Activated T-cell treated with anti-CD3 and anti-CD28 coated beads, Interleukin-2, amount 50 U/mL, for 72 hours (primary cell): Measurements from ENCODE around the gene MAP4K3. TPM values are rescaled to one million over a fixed set of nuclear protein-coding genes. Genes with fewer than 3 reads are reported as not detected.

Experiments
- ATAC-seq, 2 donors: fragments of 150-1000 bp; cut with Tn5 transposase; replicated peaks in 1 of 2; 2 replicates each; pipeline ENCODE4 v1.10.0; 2021; ENCODE audit warnings: moderate library complexity in 2 of 2, mild to moderate bottlenecking in 1 of 2
- DNase-seq, 2 donors: peaks; one replicate each; pipeline ENCODE4 v3.0.0; 2021 to 2022; ENCODE audit warnings: mixed read lengths in 1 of 2
- H3K27ac Mint-ChIP-seq: one replicate; pipeline ENCODE4 v1.8.0; 2022; ENCODE audit warnings: mild to moderate bottlenecking, moderate library complexity, mixed read lengths
- H3K27me3 Mint-ChIP-seq: one replicate; pipeline ENCODE4 v1.8.0; 2022; ENCODE audit warnings: low read depth, mixed read lengths
- H3K36me3 Mint-ChIP-seq, 2 donors: one replicate each; pipeline ENCODE4 v1.8.0; 2022; ENCODE audit warnings: mixed read lengths in 2 of 2, mild to moderate bottlenecking in 1 of 2; ENCODE audit not compliant: insufficient read depth in 2 of 2
- H3K4me1 Mint-ChIP-seq: one replicate; pipeline ENCODE4 v1.8.0; 2022; ENCODE audit warnings: low read depth, mixed read lengths
- H3K4me3 Mint-ChIP-seq, 2 donors: one replicate each; pipeline ENCODE4 v1.8.0; 2022; ENCODE audit warnings: mild to moderate bottlenecking in 2 of 2, mixed read lengths in 2 of 2, moderate library complexity in 2 of 2
- H3K9me3 Mint-ChIP-seq, 2 donors: one replicate each; pipeline ENCODE4 v1.8.0; 2022; ENCODE audit warnings: mixed read lengths in 2 of 2
- total RNA-seq, 2 donors: library from RNA; stranded (reverse); gene quantifications; one replicate each; pipeline ENCODE4 v1.2.3, GENCODE V29; 2022

The MAP4K3 gene
- total RNA-seq, 2 donors from 2014 or later = 14.6 to 17.1 TPM

DNA sequence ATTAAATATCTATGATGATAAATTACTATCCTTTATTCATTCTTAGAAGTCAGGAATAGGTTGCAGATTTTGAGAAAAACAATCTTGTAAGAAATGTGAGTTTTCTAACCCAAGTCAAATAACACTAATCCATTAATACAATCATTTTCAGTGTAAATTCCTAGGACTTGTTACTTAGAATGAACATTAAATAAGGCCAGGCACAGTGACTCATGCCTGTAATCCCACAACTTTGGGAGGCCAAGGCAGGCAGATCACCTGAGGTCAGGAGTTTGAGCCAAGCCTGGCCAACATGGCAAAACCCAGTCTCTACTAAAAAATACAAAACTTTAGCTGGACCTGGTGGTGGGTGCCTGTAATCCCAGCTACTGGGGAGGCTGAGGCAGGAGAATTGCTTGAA is 147.5 kb downstream of the MAP4K3 start:
- Mint-ChIP-seq H3K36me3 (peaks cover 0 to 3% of the 10 kb centered on the region in 2 donors), H3K4me3 (no peak overlapping the region), H3K4me1 (no peaks in the 10 kb centered on the region), H3K27ac (no peak overlapping the region), H3K9me3 (no peaks in the 10 kb centered on the region), H3K27me3 (no peaks in the 10 kb centered on the region)
- DNase-seq (no peak), ATAC-seq (no peak)

DNA sequence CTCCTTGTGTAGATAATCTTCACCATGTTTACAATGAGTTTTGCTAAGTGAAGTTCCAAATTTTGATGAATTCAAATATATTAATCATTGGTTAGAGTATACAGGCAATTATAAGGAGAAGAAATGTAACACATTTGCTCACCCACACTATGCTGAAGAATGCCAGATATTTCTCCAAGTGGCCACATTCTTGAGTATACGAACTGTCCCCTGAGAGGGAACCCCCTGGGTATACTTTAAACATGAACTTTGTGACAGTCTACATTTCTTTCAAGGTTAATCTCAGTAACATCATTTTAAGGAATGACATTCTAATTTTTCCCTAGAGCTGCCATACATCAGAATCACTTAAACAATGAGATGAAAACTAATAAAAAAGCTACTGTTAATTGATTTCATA is 153.5 kb downstream of the MAP4K3 start:
- no peaks in the 10 kb centered on the region for H3K9me3 Mint-ChIP-seq

DNA sequence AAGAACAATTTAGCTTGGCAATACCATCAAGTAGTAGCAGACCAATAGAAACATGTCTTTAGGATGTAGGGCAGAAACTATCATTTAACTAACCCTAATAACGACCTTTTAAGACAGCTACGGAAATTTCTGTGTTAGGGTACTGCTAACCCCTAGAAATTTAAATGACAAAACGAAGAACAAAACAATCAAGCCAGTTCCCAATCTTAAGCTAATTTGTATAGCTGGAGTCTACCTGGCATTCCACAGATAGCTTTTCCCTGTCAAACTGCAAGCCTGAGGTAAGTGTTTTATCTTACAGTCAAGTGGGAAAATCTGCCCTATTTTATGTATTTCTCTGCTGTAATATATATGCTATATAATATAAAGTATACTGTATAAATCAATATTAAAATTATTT is 155.7 kb downstream of the MAP4K3 start:
- H3K27ac Mint-ChIP-seq = no peak overlapping the region
- no peak for ATAC-seq
- no peaks in the 10 kb centered on the region for H3K27me3 Mint-ChIP-seq
- no peak for DNase-seq
- H3K36me3 Mint-ChIP-seq = peaks cover 1 to 3% of the 10 kb centered on the region in 2 donors
- no peaks in the 10 kb centered on the region for H3K4me1 Mint-ChIP-seq
- H3K9me3 Mint-ChIP-seq = no peaks in the 10 kb centered on the region
- H3K4me3 Mint-ChIP-seq = no peak overlapping the region

More for the DNA sequence above, 153.5 kb downstream of the MAP4K3 start:
- Mint-ChIP-seq H3K36me3 (peaks cover 0 to 4% of the 10 kb centered on the region in 2 donors), H3K27me3 (no peaks in the 10 kb centered on the region), H3K4me1 (no peaks in the 10 kb centered on the region), H3K27ac (no peak overlapping the region), H3K4me3 (no peak overlapping the region)
- DNase-seq = no peak
- ATAC-seq = no peak

DNA sequence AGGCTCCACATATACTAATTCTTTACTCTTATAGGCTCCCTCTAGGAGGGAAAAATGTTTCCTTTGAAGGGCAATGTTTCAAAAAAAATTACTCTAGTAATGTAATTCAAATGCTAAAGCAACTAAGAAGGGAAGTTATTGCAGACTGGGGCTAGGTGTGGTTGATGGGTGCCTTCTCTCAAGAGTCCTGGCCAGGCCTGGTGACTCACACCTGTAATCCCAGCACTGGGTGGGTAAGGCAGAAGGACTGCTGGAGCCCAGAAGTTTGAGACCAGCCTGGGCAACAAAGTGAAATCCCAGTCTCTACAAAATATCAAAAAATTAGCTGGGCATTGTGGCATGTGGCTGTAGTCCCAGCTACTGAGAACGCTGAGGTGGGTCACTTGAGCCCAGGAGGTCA is 162.1 kb downstream of the MAP4K3 start:
- no peaks in the 10 kb centered on the region for H3K27me3 Mint-ChIP-seq
- peaks cover 3% of the 10 kb centered on the region in 2 donors for H3K36me3 Mint-ChIP-seq
- no peak overlapping the region for H3K27ac Mint-ChIP-seq
- DNase-seq = no peak
- no peaks in the 10 kb centered on the region for H3K9me3 Mint-ChIP-seq
- ATAC-seq = no peak
- H3K4me1 Mint-ChIP-seq = no peaks in the 10 kb centered on the region
- H3K4me3 Mint-ChIP-seq = no peak overlapping the region

DNA sequence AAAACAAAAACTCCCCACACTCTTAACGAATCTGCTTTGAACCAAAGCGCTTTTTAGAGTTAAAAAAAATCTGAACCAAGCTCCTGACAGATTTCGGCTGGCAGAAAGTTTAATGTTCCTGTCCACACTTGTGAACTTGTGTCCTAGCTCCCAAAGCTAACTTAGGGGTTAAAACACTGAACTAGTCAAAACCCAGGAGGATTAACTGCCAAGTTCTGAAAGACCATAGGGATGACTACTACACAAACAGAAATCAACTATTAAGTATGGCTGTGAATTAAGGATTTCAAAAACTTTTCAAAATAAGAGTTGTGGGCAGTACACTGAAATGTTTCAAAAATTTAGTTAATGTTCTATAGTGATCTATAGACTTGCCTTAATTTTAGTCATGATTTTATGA is 167.1 kb downstream of the MAP4K3 start:
- H3K27me3 Mint-ChIP-seq = no peaks in the 10 kb centered on the region
- no peak overlapping the region for H3K27ac Mint-ChIP-seq
- ATAC-seq (no peak), DNase-seq (no peak)
- peaks cover 18% of the 10 kb centered on the region for H3K4me1 Mint-ChIP-seq
- H3K4me3 Mint-ChIP-seq = no peak overlapping the region
- H3K9me3 Mint-ChIP-seq = no peaks in the 10 kb centered on the region
- H3K36me3 Mint-ChIP-seq = peaks cover 0 to 2% of the 10 kb centered on the region in 2 donors

DNA sequence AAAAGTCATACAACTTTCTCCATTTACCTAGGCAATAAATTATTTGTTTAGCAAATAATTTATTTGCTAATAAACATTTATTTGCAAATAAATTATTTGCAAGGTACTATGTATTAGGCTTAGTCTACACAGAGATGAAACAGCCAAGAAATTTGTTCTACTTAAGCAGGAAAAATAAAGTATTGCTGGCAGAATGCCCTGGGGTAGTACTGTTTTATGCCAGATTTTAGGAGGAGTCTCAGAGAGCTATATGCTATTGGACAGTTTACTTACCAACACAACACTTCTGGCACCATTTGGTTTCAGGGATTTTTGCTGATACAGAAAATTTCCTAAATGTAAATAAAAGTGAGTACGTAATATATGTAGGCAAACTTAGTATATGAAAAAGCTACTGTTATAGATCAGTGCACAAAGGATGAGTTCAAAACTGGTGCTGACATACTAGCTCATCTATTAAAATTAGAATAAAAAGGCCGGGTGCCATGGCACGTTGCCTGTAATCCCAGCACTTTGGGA is 170.1 kb downstream of the MAP4K3 start:
- DNase-seq (no peak), ATAC-seq (no peak)
- H3K4me3 Mint-ChIP-seq = no peak overlapping the region
- H3K27me3 Mint-ChIP-seq = no peaks in the 10 kb centered on the region
- peaks cover 19% of the 10 kb centered on the region for H3K4me1 Mint-ChIP-seq
- H3K27ac Mint-ChIP-seq = no peak overlapping the region
- no peaks in the 10 kb centered on the region for H3K9me3 Mint-ChIP-seq
- H3K36me3 Mint-ChIP-seq = no peaks in the 10 kb centered on the region

DNA sequence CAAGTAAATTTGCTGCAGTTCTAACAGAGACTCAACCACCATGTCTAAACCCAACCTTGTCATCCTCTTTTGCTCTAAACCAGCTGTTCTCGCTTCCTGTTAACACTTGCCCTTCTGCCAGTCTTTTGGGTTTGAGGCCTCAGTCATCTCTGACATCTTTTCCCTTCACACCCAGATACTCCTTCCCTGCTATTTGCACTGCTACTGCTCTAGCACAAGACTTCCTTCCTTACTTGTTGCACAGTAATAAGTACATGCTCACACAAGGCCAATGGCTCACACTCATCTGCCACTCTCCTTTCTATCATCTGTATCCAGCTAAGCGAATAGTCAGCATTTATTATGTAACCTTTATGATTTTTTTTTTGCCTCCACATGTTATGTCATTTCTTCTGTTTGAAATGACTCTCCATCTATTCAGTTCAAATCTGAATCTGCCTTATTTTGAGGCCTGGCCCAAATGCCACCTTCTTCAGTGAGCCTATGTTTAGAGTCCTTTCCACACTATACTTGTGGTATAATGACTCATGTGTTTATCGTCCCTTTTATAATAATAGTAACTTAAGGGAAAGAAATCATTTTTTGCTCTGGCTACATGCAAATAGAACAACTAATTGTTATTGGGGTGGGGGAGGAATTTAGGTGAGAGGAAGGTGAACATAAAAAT is 170.8 kb downstream of the MAP4K3 start:
- no peak for DNase-seq
- H3K36me3 Mint-ChIP-seq = no peaks in the 10 kb centered on the region
- no peaks in the 10 kb centered on the region for H3K9me3 Mint-ChIP-seq
- peak overlapping the region; percentile 9 for H3K27ac Mint-ChIP-seq
- ATAC-seq = peak; percentile 58 to 85
- peaks cover 19% of the 10 kb centered on the region for H3K4me1 Mint-ChIP-seq
- H3K27me3 Mint-ChIP-seq = no peaks in the 10 kb centered on the region
- H3K4me3 Mint-ChIP-seq = no peak overlapping the region

DNA sequence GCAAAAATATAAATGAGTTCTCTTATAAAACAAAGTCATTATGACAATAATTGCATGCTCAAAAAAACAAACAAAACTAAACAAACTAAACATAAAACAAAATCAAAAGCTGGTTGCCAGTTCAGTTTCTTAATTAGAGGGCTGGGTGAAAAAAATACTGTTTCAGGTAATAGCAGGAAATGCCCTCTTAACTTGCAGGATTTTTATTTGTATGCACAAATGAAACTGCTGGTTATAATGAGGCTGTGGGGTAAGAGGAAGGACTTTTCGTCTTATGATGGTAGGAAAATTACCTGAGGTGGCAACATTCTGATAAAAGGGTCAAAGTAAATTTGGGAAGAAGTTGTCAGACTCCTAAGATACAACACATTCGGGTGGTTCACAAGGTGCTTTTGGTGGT is 171.8 kb downstream of the MAP4K3 start:
- Mint-ChIP-seq H3K4me3 (no peak overlapping the region), H3K27me3 (no peaks in the 10 kb centered on the region), H3K9me3 (no peaks in the 10 kb centered on the region), H3K27ac (peak overlapping the region; percentile 72), H3K36me3 (peaks cover 0 to 1% of the 10 kb centered on the region in 2 donors), H3K4me1 (peaks cover 19% of the 10 kb centered on the region)
- ATAC-seq (no peak), DNase-seq (no peak)

DNA sequence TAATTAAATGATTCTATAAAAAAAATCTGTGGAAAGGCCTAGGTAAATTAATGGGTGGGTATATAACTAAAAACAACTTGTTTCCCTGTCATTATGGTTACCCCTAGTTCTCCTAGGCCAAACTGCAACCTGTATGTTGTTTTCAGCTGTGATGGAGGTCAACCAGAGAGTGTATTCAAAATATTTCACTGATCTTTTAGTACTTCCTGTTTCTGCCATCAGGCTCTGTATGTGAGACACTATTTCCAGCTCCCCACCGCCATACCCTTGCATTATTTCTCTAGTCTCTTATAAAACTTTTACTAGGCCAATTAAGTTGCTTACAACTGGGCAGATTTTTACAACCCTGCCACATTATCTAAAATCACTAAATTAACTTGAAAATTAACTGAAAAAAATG is 172.4 kb downstream of the MAP4K3 start:
- DNase-seq = no peak
- peak overlapping the region; percentile 72 for H3K27ac Mint-ChIP-seq
- ATAC-seq = no peak
- H3K36me3 Mint-ChIP-seq = peaks cover 0 to 1% of the 10 kb centered on the region in 2 donors
- H3K4me3 Mint-ChIP-seq = no peak overlapping the region
- H3K27me3 Mint-ChIP-seq = no peaks in the 10 kb centered on the region
- H3K4me1 Mint-ChIP-seq = peaks cover 19% of the 10 kb centered on the region
- no peaks in the 10 kb centered on the region for H3K9me3 Mint-ChIP-seq

DNA sequence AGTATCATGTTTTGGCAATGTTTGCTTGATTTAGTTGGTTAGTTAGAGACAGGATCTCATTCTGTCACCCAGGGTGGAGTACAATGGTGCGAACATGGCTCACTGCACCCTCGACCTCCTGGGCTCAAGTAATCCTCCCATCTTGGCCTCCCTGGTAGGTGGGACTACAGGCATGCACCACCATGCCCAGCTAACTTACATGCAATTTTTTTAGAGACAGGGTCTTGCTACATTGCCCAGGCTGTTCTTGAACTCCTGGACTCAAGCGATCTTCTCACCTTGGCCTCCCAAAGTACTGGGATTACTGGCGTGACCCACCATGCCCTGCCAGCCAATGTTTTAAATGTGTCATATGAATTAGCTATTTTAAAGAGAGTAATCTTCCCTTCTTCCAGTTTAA is 177.0 kb downstream of the MAP4K3 start:
- H3K9me3 Mint-ChIP-seq = no peaks in the 10 kb centered on the region
- H3K36me3 Mint-ChIP-seq = peaks cover 3 to 5% of the 10 kb centered on the region in 2 donors
- DNase-seq (no peak), ATAC-seq (no peak)
- no peak overlapping the region for H3K27ac Mint-ChIP-seq
- H3K4me1 Mint-ChIP-seq = peaks cover 2% of the 10 kb centered on the region
- no peaks in the 10 kb centered on the region for H3K27me3 Mint-ChIP-seq
- H3K4me3 Mint-ChIP-seq = no peak overlapping the region

DNA sequence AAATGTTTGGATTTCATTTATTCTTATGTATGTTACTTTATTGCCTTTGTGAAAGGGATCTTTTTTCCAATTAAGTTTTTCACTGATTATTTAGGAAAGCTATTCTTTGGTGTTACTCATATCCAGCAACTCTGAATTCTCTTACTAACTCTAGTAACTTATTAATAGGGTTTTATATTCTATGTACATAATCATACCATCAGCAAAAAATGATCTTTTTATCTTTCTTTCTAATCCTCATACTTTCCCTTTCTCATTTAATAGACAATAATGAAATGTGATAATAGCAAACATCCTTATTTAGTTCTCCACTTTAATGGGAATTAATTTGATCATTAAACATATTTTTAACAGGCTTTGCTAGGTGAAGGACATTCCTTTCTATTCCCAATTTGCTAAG is 181.0 kb downstream of the MAP4K3 start:
- Mint-ChIP-seq H3K9me3 (peaks cover 0 to 1% of the 10 kb centered on the region in 2 donors), H3K27ac (no peak overlapping the region), H3K4me1 (no peaks in the 10 kb centered on the region), H3K27me3 (no peaks in the 10 kb centered on the region), H3K4me3 (no peak overlapping the region), H3K36me3 (peaks cover 5 to 12% of the 10 kb centered on the region in 2 donors)
- ATAC-seq (no peak), DNase-seq (no peak)

DNA sequence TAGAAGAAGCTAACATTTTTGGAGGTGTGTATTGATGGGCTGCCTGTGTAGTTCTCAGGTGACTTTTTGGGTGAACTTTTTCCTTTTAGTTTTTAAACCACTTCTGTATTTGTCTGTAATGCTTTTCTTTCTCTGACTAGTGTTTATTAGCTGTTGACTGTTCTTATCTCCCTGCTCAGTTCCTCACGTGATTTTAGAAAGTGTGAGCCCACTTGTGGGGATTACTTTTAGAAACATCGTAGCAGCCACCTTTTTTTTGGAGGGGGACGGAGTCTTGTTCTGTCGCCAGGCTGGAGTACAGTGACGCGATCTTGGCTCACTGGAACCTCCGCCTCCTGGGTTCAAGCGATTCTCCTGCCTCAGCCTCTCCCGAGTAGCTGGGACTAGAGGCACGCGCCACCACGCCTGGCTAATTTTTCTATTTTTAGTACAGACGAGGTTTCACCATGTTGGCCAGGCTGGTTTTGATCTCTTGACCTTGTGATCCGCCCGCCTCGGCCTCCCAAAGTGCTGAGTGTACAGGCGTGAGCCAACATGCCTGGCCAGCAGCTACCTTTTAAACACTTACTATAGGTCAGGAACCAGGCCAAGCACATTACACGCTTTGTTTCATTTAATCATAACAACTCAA is 184.1 kb downstream of the MAP4K3 start:
- Mint-ChIP-seq H3K27ac (no peak overlapping the region), H3K4me1 (no peaks in the 10 kb centered on the region), H3K9me3 (peaks cover 0 to 1% of the 10 kb centered on the region in 2 donors), H3K4me3 (no peak overlapping the region), H3K36me3 (peaks cover 5 to 10% of the 10 kb centered on the region in 2 donors), H3K27me3 (no peaks in the 10 kb centered on the region)
- no peak for ATAC-seq
- no peak for DNase-seq

DNA sequence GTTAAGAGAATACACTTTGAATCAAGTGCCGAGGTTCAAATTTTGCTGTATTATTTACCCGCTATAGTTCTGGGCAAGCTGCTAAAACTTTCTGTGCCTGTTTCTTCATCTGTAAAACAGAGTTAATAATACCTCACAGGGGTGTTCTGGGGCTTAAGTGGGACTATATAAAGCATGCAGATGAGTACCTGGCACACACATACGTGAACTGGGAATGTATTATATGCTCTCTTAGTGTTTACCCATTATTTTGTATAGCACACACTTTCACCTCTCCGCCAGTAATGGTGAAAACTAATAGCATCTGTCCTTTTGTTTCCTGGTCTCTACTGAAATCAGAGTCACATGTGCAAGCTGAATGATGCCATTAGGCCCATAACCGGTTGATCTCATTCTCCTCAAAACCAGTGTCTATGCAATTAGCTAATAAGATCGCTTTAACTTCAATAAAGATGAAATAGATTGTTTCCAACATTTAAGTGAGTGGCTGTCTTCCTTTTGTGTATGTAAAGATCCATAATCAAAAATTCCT is 189.5 kb downstream of the MAP4K3 start:
- Mint-ChIP-seq H3K27ac (no peak overlapping the region), H3K9me3 (peaks cover 0 to 1% of the 10 kb centered on the region in 2 donors), H3K4me3 (no peak overlapping the region), H3K4me1 (peaks cover 12% of the 10 kb centered on the region), H3K36me3 (peaks cover 2 to 7% of the 10 kb centered on the region in 2 donors), H3K27me3 (no peaks in the 10 kb centered on the region)
- ATAC-seq (no peak), DNase-seq (no peak)
